ENCODE results near the gene PUM1.
"Not testable (repeated sequence)": the region's sequence is repeated elsewhere in the genome, so short reads cannot be mapped to it uniquely, and the experiment has no call there.

Gene PUM1

DNA sequence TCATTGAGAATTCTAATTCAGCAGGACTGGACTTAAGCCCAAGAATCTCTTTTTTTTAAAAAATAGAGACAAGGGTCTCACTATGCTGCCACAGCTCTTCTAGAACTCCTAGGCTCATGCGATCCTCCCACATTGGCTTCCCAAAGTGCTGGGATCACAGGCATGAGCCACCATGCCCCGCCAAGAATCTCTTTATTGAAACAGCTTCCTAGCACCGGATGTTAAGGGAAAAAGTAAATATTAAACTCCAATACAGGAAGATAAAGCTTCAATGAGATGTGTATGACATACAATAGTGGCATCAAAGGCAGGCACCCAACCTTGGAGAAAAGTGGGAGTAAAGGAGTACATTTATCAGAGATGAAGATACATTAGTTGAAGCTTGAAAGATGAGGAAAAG lies 25.5 kb downstream of the PUM1 start:
- H3K4me3 ChIP-seq (ENCODE audit: low read length): no peak overlapping the region
- DNase-seq (ENCODE audit: low read depth): no peak
- TF ChIP-seq, protein P1, sequence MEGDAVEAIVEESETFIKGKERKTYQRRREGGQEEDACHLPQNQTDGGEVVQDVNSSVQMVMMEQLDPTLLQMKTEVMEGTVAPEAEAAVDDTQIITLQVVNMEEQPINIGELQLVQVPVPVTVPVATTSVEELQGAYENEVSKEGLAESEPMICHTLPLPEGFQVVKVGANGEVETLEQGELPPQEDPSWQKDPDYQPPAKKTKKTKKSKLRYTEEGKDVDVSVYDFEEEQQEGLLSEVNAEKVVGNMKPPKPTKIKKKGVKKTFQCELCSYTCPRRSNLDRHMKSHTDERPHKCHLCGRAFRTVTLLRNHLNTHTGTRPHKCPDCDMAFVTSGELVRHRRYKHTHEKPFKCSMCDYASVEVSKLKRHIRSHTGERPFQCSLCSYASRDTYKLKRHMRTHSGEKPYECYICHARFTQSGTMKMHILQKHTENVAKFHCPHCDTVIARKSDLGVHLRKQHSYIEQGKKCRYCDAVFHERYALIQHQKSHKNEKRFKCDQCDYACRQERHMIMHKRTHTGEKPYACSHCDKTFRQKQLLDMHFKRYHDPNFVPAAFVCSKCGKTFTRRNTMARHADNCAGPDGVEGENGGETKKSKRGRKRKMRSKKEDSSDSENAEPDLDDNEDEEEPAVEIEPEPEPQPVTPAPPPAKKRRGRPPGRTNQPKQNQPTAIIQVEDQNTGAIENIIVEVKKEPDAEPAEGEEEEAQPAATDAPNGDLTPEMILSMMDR (conservative IDR thresholded peaks at IDR 0.05; ENCODE audit: low read depth, low read length): no peak

DNA sequence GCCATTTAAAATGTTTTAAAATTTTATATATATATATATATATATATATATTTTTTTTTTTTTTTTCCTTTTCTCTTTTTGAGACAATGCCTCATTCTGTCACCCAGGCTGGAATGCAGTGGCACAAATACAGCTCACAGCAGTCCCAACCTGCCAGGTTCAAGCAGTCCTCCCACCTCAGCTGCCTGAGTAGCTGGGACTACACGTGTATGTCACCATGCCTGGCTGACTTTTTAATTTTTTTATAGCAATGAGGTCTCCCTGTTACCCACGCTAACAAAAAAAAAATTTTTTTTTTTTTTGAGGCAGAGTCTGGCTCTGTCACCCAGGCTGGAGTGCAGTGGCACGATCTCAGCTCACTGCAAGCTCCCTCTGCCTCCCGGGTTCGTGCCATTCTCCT lies 26.6 kb downstream of the PUM1 start:
- not testable (repeated sequence) for H3K4me3 ChIP-seq (ENCODE audit: low read length); DNase-seq (ENCODE audit: low read depth)

DNA sequence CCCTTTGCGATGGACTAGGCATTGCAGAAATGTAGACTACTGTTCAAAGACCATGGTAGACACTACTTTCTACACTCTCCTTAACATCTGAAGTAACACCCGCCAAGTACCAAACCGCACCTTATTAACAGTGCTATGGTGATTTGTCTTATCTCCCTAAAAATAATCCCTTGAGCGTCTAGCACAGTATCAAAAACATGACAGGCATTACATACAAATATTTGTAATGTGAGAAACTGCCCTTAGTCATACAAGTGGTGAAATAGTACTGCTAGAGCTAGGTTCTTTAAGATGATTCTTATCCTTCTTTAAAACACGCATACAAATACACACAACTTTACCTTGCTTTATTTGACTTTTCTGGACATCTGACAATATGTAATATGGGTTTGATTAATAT lies 27.2 kb downstream of the PUM1 start:
- peak; percentile 19 for DNase-seq (ENCODE audit: low read depth)
- H3K4me3 ChIP-seq (ENCODE audit: low read length): no peak overlapping the region
- TF ChIP-seq, protein P1 (conservative IDR thresholded peaks at IDR 0.05; ENCODE audit: low read depth, low read length): no peak

DNA sequence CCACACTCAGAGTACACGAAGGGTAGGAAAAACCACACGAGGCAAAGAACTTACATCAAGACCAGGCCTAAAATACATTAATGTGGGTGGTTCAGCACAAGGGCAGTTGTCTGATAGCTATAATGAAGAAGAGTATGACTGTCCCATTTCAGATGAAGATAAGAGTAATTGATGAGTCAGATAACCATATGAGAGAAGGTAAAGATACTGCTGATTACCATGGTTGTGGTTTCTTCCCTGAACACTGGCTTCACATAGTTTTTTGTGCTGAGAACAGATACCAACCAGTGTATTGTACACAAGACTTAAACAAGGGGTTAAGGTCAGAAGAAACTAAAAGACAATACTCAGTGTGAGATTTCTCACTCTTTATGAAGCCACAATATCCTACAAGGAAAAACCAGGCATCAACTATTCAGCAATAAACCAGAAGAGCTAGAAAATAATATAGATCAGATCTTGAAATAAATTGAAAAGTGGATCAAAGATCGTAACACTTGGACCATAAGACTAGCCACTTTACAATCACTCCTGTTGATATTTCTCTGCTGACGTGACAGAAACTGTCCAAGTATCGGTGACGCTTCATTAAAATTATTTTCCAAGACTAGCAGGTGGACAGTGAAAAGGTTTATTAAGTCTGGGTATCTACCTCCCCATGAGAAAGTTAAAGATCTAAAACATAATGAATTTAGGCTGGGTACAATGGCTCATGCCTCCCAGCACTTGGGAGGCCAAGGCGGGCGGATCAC lies 28.6 kb downstream of the PUM1 start:
- DNase-seq (ENCODE audit: low read depth): no peak
- TF ChIP-seq, protein P1 (conservative IDR thresholded peaks at IDR 0.05; ENCODE audit: low read depth, low read length): no peak
- H3K4me3 ChIP-seq (ENCODE audit: low read length): no peak overlapping the region

DNA sequence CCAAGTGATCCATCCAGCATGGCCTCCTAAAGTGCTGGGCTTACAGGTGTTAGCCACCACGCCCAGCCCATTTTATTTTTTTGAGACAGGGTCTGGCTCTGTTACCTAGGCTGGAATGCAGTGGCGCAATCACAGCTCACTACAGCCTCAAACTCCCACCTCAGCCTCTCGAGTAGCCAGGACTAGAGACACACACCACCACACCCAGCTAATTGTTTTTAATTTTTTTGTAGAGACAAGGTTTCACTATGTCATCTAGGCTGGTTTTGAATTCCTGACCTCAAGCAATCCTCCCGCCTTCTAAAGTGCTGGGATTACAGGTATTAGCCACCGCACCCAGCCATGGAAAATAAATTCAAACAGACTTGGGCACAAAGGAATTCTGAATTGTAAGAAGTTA lies 31.9 kb downstream of the PUM1 start:
- no peak overlapping the region for H3K4me3 ChIP-seq (ENCODE audit: low read length)
- TF ChIP-seq, protein P1 (conservative IDR thresholded peaks at IDR 0.05; ENCODE audit: low read depth, low read length): no peak
- DNase-seq (ENCODE audit: low read depth): no peak

DNA sequence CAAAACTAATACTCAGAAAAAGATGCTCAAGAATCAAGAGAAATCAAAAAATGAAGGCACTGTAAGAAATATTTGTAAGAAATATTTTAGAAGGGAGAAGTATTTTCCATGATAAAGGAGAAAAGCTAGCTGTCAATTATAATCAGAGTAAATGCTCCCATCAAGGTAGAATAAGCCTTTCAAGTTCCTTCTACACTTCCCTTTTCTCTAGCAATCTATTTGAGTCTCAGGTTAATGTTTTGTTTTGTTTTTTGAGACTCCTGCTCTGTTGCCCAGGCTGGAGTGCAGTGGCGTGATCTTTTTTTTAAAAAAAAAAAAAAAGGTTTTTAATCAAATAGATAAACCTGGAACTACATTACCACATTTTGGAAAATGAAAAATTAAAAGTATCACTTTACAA lies 33.3 kb downstream of the PUM1 start:
- DNase-seq (ENCODE audit: low read depth): no peak
- H3K4me3 ChIP-seq (ENCODE audit: low read length): no peak overlapping the region
- TF ChIP-seq, protein P1 (conservative IDR thresholded peaks at IDR 0.05; ENCODE audit: low read depth, low read length): no peak

DNA sequence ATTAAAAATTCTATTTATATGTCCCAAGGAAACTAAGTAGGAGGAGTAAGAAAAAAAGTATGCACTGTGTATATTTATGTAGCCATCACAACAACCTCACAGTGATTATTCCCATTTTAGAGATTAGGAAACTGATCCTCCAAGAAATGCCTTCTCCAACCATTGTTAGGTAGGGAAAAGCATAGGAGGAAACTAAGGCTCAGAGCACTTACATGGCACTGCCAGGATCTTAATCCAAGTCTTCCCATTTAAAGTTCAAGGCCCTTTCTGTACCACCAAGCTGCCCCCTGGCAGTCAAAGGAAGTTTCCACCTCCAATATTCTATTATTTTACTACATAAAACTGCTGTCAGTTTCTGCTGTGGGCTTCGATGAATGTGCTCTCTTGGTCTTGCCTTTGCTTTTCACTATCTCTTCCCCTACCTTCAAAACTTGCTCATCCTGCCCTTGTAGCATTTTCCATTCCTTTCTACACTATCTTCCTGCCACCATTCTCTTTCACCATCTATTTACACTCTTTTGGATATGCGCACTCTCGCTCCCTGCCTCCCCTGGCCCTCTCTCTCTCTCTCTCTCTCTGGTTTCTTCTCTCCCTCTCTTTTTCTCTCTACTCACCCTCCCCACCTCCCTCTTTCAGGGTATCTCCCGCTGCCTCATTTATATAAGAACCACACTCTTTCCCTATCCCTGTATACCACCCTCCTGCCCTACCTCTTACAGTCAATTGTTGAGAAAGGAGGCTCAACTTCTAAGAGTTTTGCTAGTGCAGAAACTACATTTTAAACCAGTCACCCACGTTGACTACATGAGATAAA lies 34.0 kb downstream of the PUM1 start:
- H3K4me3 ChIP-seq (ENCODE audit: low read length): no peak overlapping the region
- TF ChIP-seq, protein P1 (conservative IDR thresholded peaks at IDR 0.05; ENCODE audit: low read depth, low read length): no peak
- no peak for DNase-seq (ENCODE audit: low read depth)
